GM18907 (cell line): ENCODE results near the gene FXR2.
"Not testable (repeated sequence)": the region's sequence is repeated elsewhere in the genome, so short reads cannot be mapped to it uniquely, and the experiment has no call there.

Source experiments
- ATAC-seq: cut with Tn5 transposase; IDR thresholded peaks from one replicate; pipeline ENCODE4 v1.9.1; 2021; ENCODE audit warnings: mild to moderate bottlenecking, moderate library complexity; ENCODE audit not compliant: unreplicated experiment

Gene FXR2

DNA sequence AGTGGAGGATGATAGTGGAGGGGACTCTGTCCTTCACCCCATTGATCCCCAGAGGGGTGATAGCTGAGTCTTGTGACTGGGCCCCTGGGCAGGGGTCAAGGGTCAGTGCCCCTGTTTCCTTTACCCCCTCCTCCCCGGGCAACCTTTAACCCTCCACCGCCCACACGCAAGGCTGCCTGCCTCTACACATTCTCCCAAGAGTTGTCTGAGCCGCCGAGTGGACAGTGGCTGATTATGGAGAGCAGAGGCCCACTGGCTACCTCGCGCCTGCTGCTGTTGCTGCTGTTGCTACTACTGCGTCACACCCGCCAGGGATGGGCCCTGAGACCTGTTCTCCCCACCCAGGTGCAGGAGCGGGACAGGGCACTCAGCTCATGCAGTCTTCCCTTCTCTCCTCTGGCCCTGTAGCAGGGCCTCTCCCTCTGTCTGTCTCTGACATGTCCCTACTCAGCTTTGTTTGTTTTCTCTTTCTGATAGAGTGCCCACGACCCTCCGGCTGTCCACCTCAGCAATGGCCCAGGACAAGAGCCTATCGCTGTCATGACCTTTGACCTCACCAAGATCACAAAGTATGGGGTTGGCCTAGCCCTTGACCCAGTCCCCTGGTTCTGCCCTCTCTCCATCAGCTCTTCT lies 15.4 kb upstream of the FXR2 start, which contains the start of gene SHBG:
TSS of gene SHBG (plus strand) at position 197 of the 633 bp plus-strand sequence. CDS start at position 235, 38 bp downstream.
- no peak for ATAC-seq

DNA sequence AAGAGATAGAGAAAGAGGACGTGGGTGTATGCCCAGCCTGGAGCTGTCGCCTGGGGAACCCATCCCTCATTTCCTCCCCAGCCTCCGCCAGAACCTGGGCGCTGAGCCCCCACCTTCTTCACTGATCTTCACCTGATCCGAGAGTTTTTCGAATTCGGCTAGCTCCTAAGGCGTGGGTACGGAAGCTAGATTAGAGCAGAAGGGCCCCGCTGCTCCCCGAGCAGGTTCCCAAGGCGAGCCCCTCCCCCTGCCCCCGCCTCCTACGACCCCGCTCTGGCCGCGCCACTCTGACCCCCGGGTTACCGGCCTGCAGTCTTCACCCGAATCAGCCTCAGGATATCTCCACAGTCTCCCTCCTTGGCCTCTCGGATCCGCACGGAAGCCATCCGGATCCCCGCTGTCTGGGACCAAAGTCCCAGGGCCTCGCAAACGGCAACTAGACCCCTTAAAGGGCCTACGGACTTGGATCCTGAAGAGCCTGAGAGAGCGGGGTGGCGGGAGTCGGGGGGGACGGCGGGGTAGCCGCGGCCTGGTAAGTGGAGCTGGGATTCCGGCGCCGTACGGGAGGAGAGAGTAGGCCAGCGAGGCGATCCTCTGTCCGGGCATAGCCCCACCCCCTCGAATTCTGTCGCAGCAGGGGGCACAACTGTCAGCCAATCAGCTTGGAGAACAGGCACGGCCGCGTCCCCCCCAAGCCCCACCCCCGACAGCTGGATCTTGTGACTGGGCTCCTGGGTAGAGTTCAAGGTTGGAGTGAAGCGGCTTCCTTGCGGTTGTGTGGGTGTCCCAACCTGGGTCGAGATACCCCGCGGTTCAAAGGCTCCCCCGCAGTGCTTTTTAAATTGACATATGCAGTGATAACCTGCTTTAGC lies 12.8 kb upstream of the FXR2 start, which contains the start of gene SAT2:
TSS of gene SAT2 (minus strand) at position 572 of the 872 bp plus-strand sequence. CDS start at position 386, 186 bp downstream.
- peak; percentile 82 for ATAC-seq

- no peak for ATAC-seq
Observed at GRCh38 chr17:7626956-7627249, 12.2 kb upstream of the FXR2 start.

DNA sequence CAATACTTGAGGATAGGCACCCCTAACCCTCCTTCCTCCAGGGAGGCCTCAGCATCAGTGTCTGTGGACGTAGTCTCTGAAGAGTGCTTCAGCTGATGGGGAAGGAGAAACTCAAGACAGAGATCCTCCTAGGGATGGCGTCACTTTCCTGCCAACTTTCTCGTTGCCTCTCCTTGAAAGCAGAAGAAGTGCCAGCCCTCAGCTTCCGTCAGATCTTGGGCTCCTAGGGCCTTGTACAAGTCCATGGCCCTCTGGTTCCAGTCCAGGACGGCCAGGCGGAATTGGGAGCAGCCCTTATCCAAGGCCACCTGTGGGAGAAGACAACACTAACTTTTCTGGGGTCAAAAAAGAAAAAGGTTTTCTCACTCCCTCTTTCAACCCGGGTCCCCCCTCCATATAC lies 11.6 kb upstream of the FXR2 start:
- ATAC-seq: no peak

- not testable (repeated sequence) for ATAC-seq
Observed at GRCh38 chr17:7625749-7626148, 11.1 kb upstream of the FXR2 start.

DNA sequence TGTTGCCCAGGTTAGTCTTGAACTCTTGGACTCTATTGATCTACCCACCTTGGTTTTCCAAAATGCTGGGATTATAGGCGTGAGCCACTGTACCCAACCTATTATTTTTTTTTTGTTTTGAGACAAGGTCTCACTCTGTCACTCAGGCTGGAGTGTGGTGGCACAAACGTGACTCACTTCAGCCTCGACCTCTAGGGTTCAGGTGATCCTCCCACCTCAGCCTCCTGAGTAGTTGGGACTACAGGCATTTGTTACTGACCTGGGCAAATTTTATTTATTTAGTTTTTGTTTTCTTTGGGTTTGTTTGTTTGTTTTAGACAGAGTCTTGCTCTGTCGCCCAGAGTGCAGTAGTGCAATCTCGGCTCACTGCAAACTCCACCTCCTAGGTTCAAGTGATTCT lies 9.0 kb upstream of the FXR2 start:
- no peak for ATAC-seq

- ATAC-seq: no peak
Observed at GRCh38 chr17:7620835-7621234, 6.1 kb upstream of the FXR2 start.

GRCh38 chr17:7618608-7619007 lies 3.9 kb upstream of the FXR2 start:
- ATAC-seq: no peak

- no peak for ATAC-seq
Observed at GRCh38 chr17:7615265-7615747, 609 bp upstream of the FXR2 start.

- ATAC-seq: no peak
Observed at GRCh38 chr17:7613769-7614424, 800 bp downstream of the FXR2 start.

DNA sequence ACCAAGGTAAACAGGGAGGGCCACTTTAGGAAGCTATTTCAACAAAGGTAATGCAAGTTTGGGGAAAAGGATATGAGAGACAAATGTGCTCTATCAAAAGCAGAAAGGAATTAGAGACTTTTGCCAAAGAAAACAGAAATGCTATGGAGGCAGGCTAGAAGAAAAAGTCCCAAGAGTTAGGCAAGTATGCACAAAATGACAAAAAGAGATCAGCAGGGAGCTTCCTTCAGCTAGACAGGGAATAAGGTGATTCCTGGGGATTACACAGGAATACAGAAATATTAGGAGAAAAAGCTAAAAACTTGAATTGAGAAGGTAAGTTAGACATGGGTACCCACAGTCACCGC lies 2.4 kb downstream of the FXR2 start:
- ATAC-seq: no peak

- ATAC-seq: no peak
Observed at GRCh38 chr17:7611635-7612293, 2.9 kb downstream of the FXR2 start.

GRCh38 chr17:7610641-7611040 lies 4.1 kb downstream of the FXR2 start:
- ATAC-seq: no peak

DNA sequence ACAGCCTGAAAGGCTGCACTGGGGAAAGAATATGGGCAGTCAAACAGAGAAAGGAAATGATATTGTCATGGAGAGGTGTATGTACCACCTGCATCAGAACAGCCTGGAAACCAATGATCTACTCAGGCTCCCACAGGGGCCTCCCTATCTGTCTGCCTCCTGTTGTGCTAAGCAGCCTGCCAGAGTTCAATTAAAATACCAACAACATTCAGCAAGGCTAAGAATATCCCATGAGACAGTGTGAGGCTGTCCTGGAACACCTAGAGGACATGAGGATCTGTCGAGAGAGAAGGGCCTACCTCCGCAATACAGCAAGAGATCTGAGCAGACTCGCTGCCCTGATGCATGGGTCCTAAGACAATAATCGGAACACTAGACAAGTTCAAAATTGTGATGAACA lies 8.4 kb downstream of the FXR2 start:
- no peak for ATAC-seq

DNA sequence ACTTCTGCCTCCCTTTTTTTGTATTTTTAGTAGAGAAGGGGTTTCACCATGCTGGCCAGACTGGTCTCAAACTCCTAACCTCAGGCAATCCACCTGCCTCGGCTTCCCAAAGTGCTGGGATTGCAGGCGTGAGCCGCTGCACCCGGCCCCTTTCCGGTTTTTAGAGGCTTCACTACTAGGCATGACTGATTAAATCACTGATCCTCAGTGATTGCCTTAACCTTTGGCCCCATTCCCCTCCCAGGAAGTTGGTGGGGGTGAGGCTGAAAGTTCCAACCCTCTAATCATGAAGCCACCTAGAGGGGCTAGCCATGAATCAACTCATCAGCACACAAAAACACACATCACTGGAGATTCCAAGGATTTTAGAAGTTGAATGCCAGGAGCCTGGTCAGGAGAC lies 17.1 kb downstream of the FXR2 start:
- not testable (repeated sequence) for ATAC-seq

- no peak for ATAC-seq
Observed at GRCh38 chr17:7593296-7593695, 21.4 kb downstream of the FXR2 start.

GRCh38 chr17:7592422-7593021 lies 22.2 kb downstream of the FXR2 start:
- ATAC-seq: no peak

- no peak for ATAC-seq
Observed at GRCh38 chr17:7591596-7591995, 23.1 kb downstream of the FXR2 start.

- no peak for ATAC-seq
Observed at GRCh38 chr17:7590743-7591142, 24.0 kb downstream of the FXR2 start.

- ATAC-seq: no peak
Observed at GRCh38 chr17:7589891-7590691, 24.6 kb downstream of the FXR2 start, which contains the start of gene SOX15. Gene SOX15, minus strand, starts transcription at chr17:7590094. Its CDS starts 418 bp downstream, at chr17:7589676.
